DOHH2 (cell line): ENCODE data around the gene GRHPR.
"Not testable (repeated sequence)": the region's sequence is repeated elsewhere in the genome, so short reads cannot be mapped to it uniquely, and the experiment has no call there.

Source experiments
- H3F3A ChIP-seq: fragments of 200-600 bp; sonication (generic), shearing (Covaris generic); 2 replicates; pipeline ENCODE4 v1.6.0; 2016; ENCODE audit warnings: antibody characterized with exemption, mild to moderate bottlenecking; ENCODE audit not compliant: control insufficient read depth, insufficient read depth
- H3K27ac ChIP-seq: fragments of 200-600 bp; sonication (generic); 2 replicates; pipeline ENCODE4 v1.5.1; 2014; ENCODE audit warnings: low read depth, mild to moderate bottlenecking, low read length, moderate library complexity
- H3K27me3 ChIP-seq: fragments of 200-600 bp; sonication (generic); 2 replicates; pipeline ENCODE4 v1.6.1; 2014; ENCODE audit warnings: mild to moderate bottlenecking, low read length, mixed read lengths; ENCODE audit not compliant: control insufficient read depth
- H3K36me3 ChIP-seq: fragments of 200-600 bp; sonication (generic); 2 replicates; pipeline ENCODE4 v1.6.1; 2014; ENCODE audit warnings: mild to moderate bottlenecking, low read length, moderate library complexity, mixed read lengths; ENCODE audit not compliant: control insufficient read depth
- H3K4me1 ChIP-seq: fragments of 200-600 bp; sonication (generic); 2 replicates; pipeline ENCODE4 v1.6.1; 2014; ENCODE audit warnings: mild to moderate bottlenecking, low read length, mixed read lengths; ENCODE audit not compliant: control insufficient read depth
- H3K4me2 ChIP-seq: fragments of 200-600 bp; sonication (generic); 2 replicates; pipeline ENCODE4 v1.6.0; 2014; ENCODE audit warnings: mild to moderate bottlenecking, low read length, moderate library complexity
- H3K4me3 ChIP-seq: fragments of 200-600 bp; sonication (generic); 2 replicates; pipeline ENCODE4 v1.5.1; 2014; ENCODE audit warnings: mild to moderate bottlenecking, low read length, mixed read lengths
- H3K79me2 ChIP-seq: fragments of 200-600 bp; sonication (generic); 2 replicates; pipeline ENCODE4 v1.6.1; 2014; ENCODE audit warnings: mild to moderate bottlenecking, low read length, mixed read lengths; ENCODE audit not compliant: control insufficient read depth
- H3K9me2 ChIP-seq: fragments of 200-600 bp; sonication (generic); replicated peaks from 2 replicates; pipeline ENCODE4 v1.6.1; 2014; ENCODE audit warnings: mild to moderate bottlenecking, low read length, mixed read lengths; ENCODE audit not compliant: control insufficient read depth
- H3K9me3 ChIP-seq: fragments of 200-600 bp; sonication (generic); 2 replicates; pipeline ENCODE4 v1.6.1; 2014; ENCODE audit warnings: antibody characterized with exemption, low read length, mixed read lengths; ENCODE audit not compliant: control insufficient read depth, insufficient read depth
- H4K20me1 ChIP-seq: fragments of 200-600 bp; sonication (generic); 2 replicates; pipeline ENCODE4 v1.6.0; 2014; ENCODE audit warnings: low read depth, mild to moderate bottlenecking, antibody characterized with exemption, low read length, moderate library complexity; ENCODE audit not compliant: control insufficient read depth, insufficient read depth
- CTCF ChIP-seq: fragments of 200-600 bp; sonication (generic); IDR thresholded peaks from one replicate; pipeline ENCODE4 v1.5.1; 2014; ENCODE audit warnings: antibody characterized with exemption, mild to moderate bottlenecking, low read depth, low read length; ENCODE audit not compliant: poor library complexity, severe bottlenecking
- EZH2phosphoT487 ChIP-seq: fragments of 200-600 bp; sonication (generic); IDR thresholded peaks from 2 replicates; pipeline ENCODE4 v1.6.1; 2017; ENCODE audit warnings: borderline replicate concordance, mild to moderate bottlenecking, antibody characterized with exemption, low read length, moderate library complexity, mixed read lengths

Gene GRHPR

DNA sequence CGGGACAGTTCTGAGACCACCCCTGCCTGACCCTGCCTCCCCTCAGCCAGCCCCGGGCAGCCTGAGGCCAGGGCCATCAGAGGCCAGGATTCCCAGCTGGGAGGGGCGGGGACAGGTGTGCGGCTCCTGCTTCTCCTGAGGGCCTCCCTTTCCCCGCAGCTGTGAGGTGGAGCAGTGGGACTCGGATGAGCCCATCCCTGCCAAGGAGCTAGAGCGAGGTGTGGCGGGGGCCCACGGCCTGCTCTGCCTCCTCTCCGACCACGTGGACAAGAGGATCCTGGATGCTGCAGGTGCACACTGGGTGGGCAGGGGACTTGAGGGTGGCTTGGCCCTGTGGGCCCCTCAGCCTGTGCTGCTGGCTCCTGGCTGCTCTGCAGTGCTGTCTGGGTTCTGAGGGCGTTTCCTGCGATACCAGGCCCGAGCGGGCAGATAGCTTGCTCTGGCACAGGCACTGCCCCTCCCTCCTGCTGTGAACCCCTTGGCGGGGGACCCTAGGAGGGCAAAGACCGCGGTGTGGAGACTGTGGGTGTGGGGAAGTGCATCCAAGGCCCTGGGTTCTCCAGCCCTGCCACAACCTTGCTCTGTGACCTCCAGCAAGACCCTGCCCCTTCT is 2.3 kb downstream of the GRHPR start:
- H3F3A ChIP-seq: peaks cover 8% of the 10 kb centered on the region
- no peaks in the 10 kb centered on the region for H3K9me2 ChIP-seq
- H3K4me3 ChIP-seq: peak overlapping the region; percentile 99; the same call in 1 of the 2 replicates
- no peak overlapping the region for H3K27ac ChIP-seq
- TF ChIP-seq EZH2phosphoT487 (no peak), CTCF (no peak)
- H3K9me3 ChIP-seq: no peaks in the 10 kb centered on the region
- H3K27me3 ChIP-seq: no peaks in the 10 kb centered on the region
- peaks cover 44% of the 10 kb centered on the region for H3K4me1 ChIP-seq
- H3K4me2 ChIP-seq: peak overlapping the region; percentile 68
- H4K20me1 ChIP-seq: peaks cover 2% of the 10 kb centered on the region; the same call in 1 of the 2 replicates
- peaks cover 54% of the 10 kb centered on the region for H3K79me2 ChIP-seq
- H3K36me3 ChIP-seq: peaks cover 71% of the 10 kb centered on the region

DNA sequence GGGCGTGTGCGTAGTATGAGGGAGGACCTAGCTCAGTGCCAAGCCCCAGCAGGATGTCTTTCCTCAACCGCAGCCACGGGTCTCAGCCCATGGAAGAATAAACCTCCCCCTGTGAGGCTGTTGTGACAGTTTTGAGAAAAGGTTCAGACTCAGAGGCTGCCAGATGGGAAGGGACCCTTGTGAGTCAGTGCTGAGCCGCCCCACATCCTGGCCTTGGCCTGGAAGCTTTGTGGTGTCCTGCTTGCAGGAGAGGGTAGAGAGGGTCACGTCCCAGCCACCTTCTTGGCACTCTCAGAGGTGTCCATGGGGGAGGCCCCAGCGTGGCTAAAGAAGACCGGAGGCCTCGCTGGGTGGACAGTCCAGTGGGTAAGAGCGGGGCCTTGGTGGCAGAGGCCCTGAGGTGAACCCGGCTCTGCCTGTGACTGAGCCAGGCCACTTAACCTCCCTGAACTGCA is 2.8 kb downstream of the GRHPR start:
- Histone ChIP-seq H4K20me1 (peaks cover 2% of the 10 kb centered on the region; the same call in 1 of the 2 replicates), H3K36me3 (peaks cover 76% of the 10 kb centered on the region)

GRCh38 chr9:37426431-37426830 is 3.9 kb downstream of the GRHPR start:
- not testable (repeated sequence) for H3K4me2 ChIP-seq, H4K20me1 ChIP-seq
- H3K36me3 ChIP-seq: peaks cover 87% of the 10 kb centered on the region

More for the DNA sequence above, 2.8 kb downstream of the GRHPR start:
- H3F3A ChIP-seq: peaks cover 8% of the 10 kb centered on the region
- H3K27ac ChIP-seq: no peak overlapping the region
- H3K9me2 ChIP-seq: no peaks in the 10 kb centered on the region
- H3K4me2 ChIP-seq: peak overlapping the region; percentile 68; the same call in 1 of the 2 replicates
- no peaks in the 10 kb centered on the region for H3K27me3 ChIP-seq
- peaks cover 39% of the 10 kb centered on the region for H3K4me1 ChIP-seq
- H3K9me3 ChIP-seq: no peaks in the 10 kb centered on the region
- H3K4me3 ChIP-seq: no peak overlapping the region
- TF ChIP-seq EZH2phosphoT487 (no peak), CTCF (no peak)
- peaks cover 54% of the 10 kb centered on the region for H3K79me2 ChIP-seq

GRCh38 chr9:37426846-37427245 is 4.3 kb downstream of the GRHPR start:
- no peak overlapping the region for H3K27ac ChIP-seq
- peaks cover 24% of the 10 kb centered on the region for H3K4me1 ChIP-seq
- 0 out of 2 replicates have a peak, but pooled peaks cover under 1% of the 10 kb centered on the region for H3F3A ChIP-seq
- peaks cover 2% of the 10 kb centered on the region; the same call in 1 of the 2 replicates for H4K20me1 ChIP-seq
- no peak overlapping the region for H3K4me3 ChIP-seq
- H3K36me3 ChIP-seq: peaks cover 91% of the 10 kb centered on the region
- no peaks in the 10 kb centered on the region for H3K27me3 ChIP-seq
- H3K9me3 ChIP-seq: no peaks in the 10 kb centered on the region
- no peaks in the 10 kb centered on the region for H3K9me2 ChIP-seq
- no peak overlapping the region for H3K4me2 ChIP-seq
- TF ChIP-seq EZH2phosphoT487 (no peak), CTCF (no peak)
- H3K79me2 ChIP-seq: peaks cover 46% of the 10 kb centered on the region

More at GRCh38 chr9:37426431-37426830, 3.9 kb downstream of the GRHPR start:
- Histone ChIP-seq H3K4me1 (peaks cover 28% of the 10 kb centered on the region), H3K79me2 (peaks cover 50% of the 10 kb centered on the region)
- not testable (repeated sequence) for H3K27me3 ChIP-seq, H3K9me2 ChIP-seq, H3K9me3 ChIP-seq, H3K4me3 ChIP-seq, H3K27ac ChIP-seq, H3F3A ChIP-seq
